ENCODE results near the gene SPR. TPM values are rescaled to one million over a fixed set of nuclear protein-coding genes. Genes with fewer than 3 reads are reported as not detected.

The SPR gene
- total RNA-seq, 1 experiment from 2014 or later = 22.6 TPM

GRCh38 chr2:72895154-72895553 lies 7.9 kb downstream of the SPR start:
- H3K27me3 ChIP-seq (replicated peaks; ENCODE audit: insufficient read depth, low read depth, low read length, poor library complexity) = peaks cover 5% of the 10 kb centered on the region
- TF ChIP-seq, protein P1, sequence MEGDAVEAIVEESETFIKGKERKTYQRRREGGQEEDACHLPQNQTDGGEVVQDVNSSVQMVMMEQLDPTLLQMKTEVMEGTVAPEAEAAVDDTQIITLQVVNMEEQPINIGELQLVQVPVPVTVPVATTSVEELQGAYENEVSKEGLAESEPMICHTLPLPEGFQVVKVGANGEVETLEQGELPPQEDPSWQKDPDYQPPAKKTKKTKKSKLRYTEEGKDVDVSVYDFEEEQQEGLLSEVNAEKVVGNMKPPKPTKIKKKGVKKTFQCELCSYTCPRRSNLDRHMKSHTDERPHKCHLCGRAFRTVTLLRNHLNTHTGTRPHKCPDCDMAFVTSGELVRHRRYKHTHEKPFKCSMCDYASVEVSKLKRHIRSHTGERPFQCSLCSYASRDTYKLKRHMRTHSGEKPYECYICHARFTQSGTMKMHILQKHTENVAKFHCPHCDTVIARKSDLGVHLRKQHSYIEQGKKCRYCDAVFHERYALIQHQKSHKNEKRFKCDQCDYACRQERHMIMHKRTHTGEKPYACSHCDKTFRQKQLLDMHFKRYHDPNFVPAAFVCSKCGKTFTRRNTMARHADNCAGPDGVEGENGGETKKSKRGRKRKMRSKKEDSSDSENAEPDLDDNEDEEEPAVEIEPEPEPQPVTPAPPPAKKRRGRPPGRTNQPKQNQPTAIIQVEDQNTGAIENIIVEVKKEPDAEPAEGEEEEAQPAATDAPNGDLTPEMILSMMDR (conservative IDR thresholded peaks at IDR 0.05; ENCODE audit: low read depth, low read length) = no peak
- no peak for TF ChIP-seq EZH2 (IDR thresholded peaks at IDR 0.05; ENCODE audit: borderline replicate concordance, low read depth, low read length, poor library complexity, severe bottlenecking)
- BruUV-seq (replicated peaks) = no TSS peak
- H3K4me1 ChIP-seq (ENCODE audit: insufficient read depth, low read length, poor library complexity, severe bottlenecking) = no peaks in the 10 kb centered on the region
- ChIA-PET CTCF (interaction anchor here (1.2 kb wide), 1 partner anchor 262 kb away, joined by 4 read pairs; no protein-coding TSS in a partner anchor), POLR2A (ENCODE audit: low non-redundant PET) (no interaction called here)
- H3K9me3 ChIP-seq (ENCODE audit: low read depth, low read length, poor library complexity, severe bottlenecking) = no peaks in the 10 kb centered on the region
- H3K4me3 ChIP-seq (ENCODE audit: low read depth, low read length, poor library complexity, severe bottlenecking) = no peak overlapping the region
- no peak overlapping the region for H3K27ac ChIP-seq (ENCODE audit: low read depth, low read length, poor library complexity, severe bottlenecking)
- DNase-seq (ENCODE audit: low spot score) = no peak
- intact Hi-C loops (cut with micrococcal nuclease; ENCODE audit: unreplicated experiment) = loop anchor here (10.0 kb wide), 1 partner anchor 190 kb away; no protein-coding TSS in a partner anchor
- no peaks in the 10 kb centered on the region for H3K36me3 ChIP-seq (ENCODE audit: insufficient read depth, low read length, poor library complexity, severe bottlenecking)

DNA sequence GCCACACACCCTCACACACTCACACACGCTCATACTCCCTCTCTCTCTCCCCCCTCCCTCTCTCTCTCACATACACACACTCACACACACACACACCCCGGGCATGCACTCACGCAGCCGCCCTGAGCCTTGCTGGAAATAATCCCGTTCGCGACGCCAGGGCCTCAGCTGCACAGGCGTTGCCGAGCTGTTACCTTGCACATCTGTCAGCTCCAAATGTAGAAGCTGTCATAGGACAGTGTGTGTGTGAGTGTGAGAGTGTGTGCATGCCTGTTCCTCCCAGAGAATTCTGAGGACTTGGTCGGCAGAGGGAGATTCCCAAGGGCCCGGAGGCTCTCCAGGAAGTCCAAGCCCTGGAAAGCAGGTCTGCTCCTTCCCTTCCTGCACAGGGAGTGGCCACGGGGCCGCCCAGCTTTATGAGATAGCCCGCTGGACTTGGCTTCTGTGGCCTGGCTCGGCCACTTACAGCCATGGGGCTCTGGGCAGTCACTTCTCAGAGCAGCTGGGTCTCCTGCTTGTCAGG lies 8.6 kb downstream of the SPR start:
- no TSS peak for BruUV-seq (replicated peaks)
- Histone ChIP-seq H3K36me3 (ENCODE audit: insufficient read depth, low read length, poor library complexity, severe bottlenecking) (no peaks in the 10 kb centered on the region), H3K27ac (ENCODE audit: low read depth, low read length, poor library complexity, severe bottlenecking) (no peak overlapping the region), H3K4me3 (ENCODE audit: low read depth, low read length, poor library complexity, severe bottlenecking) (no peak overlapping the region), H3K4me1 (ENCODE audit: insufficient read depth, low read length, poor library complexity, severe bottlenecking) (no peaks in the 10 kb centered on the region), H3K27me3 (replicated peaks; ENCODE audit: insufficient read depth, low read depth, low read length, poor library complexity) (peaks cover 10% of the 10 kb centered on the region), H3K9me3 (ENCODE audit: low read depth, low read length, poor library complexity, severe bottlenecking) (no peaks in the 10 kb centered on the region)
- intact Hi-C loops (cut with micrococcal nuclease; ENCODE audit: unreplicated experiment) = loop anchor here (10.0 kb wide), 1 partner anchor 189 kb away; no protein-coding TSS in a partner anchor
- TF ChIP-seq, protein P1 (conservative IDR thresholded peaks at IDR 0.05; ENCODE audit: low read depth, low read length) = no peak
- TF ChIP-seq EZH2 (IDR thresholded peaks at IDR 0.05; ENCODE audit: borderline replicate concordance, low read depth, low read length, poor library complexity, severe bottlenecking) = no peak
- ChIA-PET CTCF (interaction anchor here (0.9 kb wide), 1 partner anchor 282 kb away, joined by 3 read pairs; no protein-coding TSS in a partner anchor), POLR2A (ENCODE audit: low non-redundant PET) (no interaction called here)
- no peak for DNase-seq (ENCODE audit: low spot score)

DNA sequence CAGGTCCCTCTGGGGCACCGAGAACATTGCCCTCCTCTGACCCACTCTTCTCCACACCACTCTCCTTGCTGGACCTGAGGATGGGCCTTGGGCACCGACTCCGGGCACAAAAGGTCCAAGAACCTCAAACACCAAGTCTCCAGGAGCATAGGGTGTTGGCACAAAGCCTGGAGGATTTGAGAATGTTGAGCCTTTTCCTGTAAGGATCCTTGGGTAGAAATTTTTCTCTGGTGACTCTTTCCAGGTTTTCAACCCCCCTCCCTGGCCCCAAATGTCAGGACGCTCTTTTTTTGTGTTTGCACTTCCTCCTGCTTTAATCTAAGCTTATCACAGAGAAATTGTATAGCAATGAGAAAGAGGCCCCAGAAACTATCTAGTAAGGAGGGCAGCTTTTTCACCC lies 9.2 kb downstream of the SPR start:
- ChIA-PET POLR2A (ENCODE audit: low non-redundant PET) (no interaction called here), CTCF (interaction anchor here (0.9 kb wide), 1 partner anchor 281 kb away, joined by 3 read pairs; no protein-coding TSS in a partner anchor)
- H3K27ac ChIP-seq (ENCODE audit: low read depth, low read length, poor library complexity, severe bottlenecking) = no peak overlapping the region
- H3K4me3 ChIP-seq (ENCODE audit: low read depth, low read length, poor library complexity, severe bottlenecking) = no peak overlapping the region
- TF ChIP-seq EZH2 (IDR thresholded peaks at IDR 0.05; ENCODE audit: borderline replicate concordance, low read depth, low read length, poor library complexity, severe bottlenecking) = no peak
- TF ChIP-seq, protein P1 (conservative IDR thresholded peaks at IDR 0.05; ENCODE audit: low read depth, low read length) = no peak
- no peaks in the 10 kb centered on the region for H3K36me3 ChIP-seq (ENCODE audit: insufficient read depth, low read length, poor library complexity, severe bottlenecking)
- H3K9me3 ChIP-seq (ENCODE audit: low read depth, low read length, poor library complexity, severe bottlenecking) = no peaks in the 10 kb centered on the region
- BruUV-seq (replicated peaks) = no TSS peak
- intact Hi-C loops (cut with micrococcal nuclease; ENCODE audit: unreplicated experiment) = loop anchor here (10.0 kb wide), 1 partner anchor 188 kb away; no protein-coding TSS in a partner anchor
- peaks cover 15% of the 10 kb centered on the region for H3K27me3 ChIP-seq (replicated peaks; ENCODE audit: insufficient read depth, low read depth, low read length, poor library complexity)
- DNase-seq (ENCODE audit: low spot score) = no peak
- no peaks in the 10 kb centered on the region for H3K4me1 ChIP-seq (ENCODE audit: insufficient read depth, low read length, poor library complexity, severe bottlenecking)

Data from A673 (cell line).